NCI-H146 treated with DMSO at 0.1 percent for 48 hours (cell line): Measurements from ENCODE around the gene CHD3.

ENCODE experiments used
- DNase-seq: peaks from one replicate; lab custom pipeline; 2025; ENCODE audit not compliant: unreplicated experiment; lab: John Stamatoyannopoulos, UW

Gene CHD3

GRCh38 chr17:7864995-7865650, 23.5 kb upstream of the CHD3 start:
- DNase-seq: no peak

DNA sequence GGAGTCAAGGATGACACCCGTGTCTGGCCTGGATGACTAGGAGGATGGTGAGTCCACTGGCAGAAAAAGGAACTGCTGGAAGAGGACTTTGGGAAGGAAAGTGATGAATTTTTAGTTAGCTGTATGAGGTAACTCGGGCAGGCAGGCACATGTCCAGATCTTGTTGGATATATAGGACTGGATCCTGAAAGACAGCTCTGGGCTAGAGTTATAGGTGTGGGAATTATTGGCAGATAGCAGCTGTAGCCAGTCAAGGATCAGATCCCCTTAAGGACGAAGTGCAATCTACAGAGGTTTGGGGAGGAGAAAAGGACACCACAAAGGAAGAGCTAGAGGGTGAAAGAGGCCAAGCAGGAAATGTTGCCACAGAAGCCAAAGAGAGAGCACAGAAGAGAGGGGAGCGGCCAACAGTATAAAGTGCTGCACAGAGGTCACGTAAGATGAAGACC, 20.7 kb upstream of the CHD3 start:
- no peak for DNase-seq

- DNase-seq: no peak
These were observed 15.5 kb upstream of the CHD3 start for GRCh38 chr17:7873051-7873450.

- no peak for DNase-seq
These were observed 12.7 kb upstream of the CHD3 start for GRCh38 chr17:7875804-7876370.

GRCh38 chr17:7878234-7878633, 10.4 kb upstream of the CHD3 start:
- no peak for DNase-seq

DNA sequence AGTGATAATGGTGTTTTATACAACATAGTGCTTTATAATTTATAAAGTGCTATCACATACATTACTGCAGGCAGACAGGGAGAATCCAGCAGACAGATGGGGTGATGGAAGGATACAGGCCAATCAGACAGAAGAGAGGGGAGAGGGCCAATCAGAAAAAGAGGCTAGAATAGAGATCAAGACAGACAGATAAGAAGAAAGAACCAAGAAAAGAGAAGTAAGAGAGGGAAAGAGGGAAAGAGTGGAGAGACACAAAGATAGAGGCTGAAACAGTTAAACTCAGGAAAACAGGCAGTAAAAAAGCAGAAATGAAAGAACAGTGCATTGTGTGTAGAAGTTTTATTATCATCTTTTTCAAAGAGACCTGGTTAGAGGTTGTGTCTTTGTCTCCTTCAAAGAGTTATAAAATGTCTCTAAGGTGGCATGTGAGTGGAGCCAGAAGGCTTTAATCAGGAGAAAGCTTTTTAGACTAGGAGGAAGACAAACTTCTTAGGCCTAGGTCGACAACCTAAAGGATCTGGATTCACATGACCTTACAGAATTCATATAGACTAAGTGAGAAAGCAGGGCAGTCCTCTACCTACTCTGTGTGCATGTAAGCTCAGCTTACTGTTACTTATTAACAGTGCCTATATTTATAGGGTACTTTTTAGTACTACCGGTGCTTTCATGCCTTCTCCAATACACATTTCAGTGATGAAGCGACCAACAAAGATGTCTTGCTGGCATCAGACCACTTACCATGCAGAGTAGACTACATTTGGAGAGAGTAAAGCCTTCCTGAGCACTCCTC, 8.3 kb upstream of the CHD3 start:
- DNase-seq: no peak

GRCh38 chr17:7881276-7882054, 7.1 kb upstream of the CHD3 start:
- DNase-seq: no peak

DNA sequence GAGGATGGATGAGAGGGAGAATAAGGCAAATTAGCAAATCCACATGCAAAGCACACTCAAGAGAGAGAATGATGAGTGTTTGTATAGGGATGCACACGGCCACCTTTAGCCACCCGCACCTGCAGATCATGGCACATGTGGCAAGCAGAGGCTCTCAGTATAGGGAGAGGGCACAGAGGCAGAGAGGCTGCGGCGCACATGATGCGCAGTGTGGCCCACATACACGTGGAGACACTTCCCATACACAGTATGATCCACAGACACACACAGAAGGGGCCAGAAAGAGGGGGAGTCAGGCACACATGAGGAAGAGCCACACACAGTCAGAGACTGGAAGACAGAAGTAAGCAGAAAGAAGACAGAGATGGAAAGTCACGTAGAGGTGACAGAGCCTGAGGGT, 6.5 kb upstream of the CHD3 start:
- no peak for DNase-seq

GRCh38 chr17:7882629-7883028, 6.0 kb upstream of the CHD3 start:
- DNase-seq: no peak

DNA sequence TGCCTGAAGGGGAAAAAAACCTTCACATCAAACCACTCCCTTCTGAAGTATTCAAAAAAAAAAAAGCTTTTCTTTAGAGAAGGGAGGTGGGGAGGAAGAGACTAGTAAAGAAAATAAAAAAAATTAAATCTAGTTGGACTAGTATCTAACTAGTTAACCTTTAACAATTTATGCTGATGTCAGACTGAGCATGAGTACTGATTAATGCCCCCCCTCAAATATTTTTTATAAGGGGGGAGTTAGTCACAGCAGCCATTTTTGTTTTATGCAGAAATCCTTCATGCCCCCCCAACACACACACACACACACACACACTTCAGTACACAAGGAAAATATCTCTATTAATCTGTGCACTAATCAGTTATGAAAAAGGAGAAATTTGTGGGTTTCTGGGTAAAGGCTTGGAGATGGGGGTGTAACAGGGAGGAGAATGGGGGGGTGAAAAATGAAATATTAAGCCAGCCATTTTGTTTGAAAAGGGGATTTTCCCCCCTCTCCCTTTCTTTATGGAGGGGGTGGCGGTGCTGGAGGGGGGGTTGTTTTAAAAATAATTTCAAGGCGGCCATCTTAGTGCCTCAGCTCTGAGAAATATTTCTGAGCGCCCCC, 4.7 kb upstream of the CHD3 start:
- DNase-seq: no peak

GRCh38 chr17:7884581-7885366, 3.8 kb upstream of the CHD3 start:
- no peak for DNase-seq

GRCh38 chr17:7885367-7886226, 3.0 kb upstream of the CHD3 start:
- peak; percentile 55 for DNase-seq

- DNase-seq: peak; percentile 16
These were observed 2.2 kb upstream of the CHD3 start for GRCh38 chr17:7886227-7887037.

DNA sequence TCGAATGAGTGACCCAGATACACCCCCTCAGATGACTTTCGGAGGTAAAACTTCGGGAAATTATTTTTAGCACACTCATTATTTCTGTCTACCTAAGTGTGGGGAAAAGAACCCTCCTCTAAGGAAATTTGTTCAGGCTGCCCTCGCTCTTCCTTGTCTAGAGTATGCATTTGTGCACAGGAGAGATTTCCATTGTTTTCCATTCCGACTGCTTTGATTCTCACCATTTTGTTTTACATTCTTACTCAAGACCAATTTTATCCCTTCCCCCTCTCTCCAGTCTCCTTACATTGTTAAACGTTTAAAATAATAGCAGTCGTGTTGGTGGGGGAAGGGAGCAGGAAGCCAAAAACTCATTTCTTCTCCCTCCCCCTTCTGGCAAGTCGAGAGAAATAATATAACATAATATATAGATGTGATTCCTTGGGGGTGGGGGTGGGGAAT, 1.5 kb upstream of the CHD3 start:
- no peak for DNase-seq

DNA sequence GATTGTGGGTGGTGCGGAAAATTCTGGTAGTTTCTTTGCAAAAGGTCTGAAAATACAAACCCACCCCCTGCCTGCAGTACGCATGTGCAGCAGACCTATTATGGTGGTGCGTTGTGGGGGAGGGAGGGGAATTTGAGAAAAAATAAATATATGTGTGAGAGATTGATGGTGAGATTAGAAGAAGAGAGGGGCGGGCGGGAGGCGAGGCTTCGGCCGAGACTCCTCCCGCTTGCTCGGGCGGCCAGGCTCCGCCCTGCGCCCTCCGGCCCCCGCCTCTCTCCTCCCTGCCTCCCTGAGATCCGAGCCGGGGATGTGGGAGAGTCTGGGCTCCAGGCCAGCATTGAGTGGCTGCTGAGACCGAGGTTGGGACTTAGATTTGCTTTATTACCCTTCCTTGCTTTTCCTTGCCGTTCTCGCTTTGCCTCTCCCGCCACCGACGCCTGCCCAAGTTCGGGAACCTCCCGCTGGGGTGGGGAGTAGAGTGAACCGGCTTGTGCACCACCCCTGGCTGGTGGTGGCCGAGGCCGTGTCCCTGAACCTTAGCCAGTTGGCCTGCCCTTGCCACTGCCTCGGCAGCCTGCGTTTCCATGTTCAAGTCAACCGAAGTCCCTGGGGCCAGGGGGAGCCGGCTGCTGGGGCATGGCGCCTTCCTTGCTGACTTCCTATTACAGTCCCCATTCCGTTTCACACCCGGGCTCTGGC, 956 bp upstream of the CHD3 start:
- peak; percentile 86 for DNase-seq

DNA sequence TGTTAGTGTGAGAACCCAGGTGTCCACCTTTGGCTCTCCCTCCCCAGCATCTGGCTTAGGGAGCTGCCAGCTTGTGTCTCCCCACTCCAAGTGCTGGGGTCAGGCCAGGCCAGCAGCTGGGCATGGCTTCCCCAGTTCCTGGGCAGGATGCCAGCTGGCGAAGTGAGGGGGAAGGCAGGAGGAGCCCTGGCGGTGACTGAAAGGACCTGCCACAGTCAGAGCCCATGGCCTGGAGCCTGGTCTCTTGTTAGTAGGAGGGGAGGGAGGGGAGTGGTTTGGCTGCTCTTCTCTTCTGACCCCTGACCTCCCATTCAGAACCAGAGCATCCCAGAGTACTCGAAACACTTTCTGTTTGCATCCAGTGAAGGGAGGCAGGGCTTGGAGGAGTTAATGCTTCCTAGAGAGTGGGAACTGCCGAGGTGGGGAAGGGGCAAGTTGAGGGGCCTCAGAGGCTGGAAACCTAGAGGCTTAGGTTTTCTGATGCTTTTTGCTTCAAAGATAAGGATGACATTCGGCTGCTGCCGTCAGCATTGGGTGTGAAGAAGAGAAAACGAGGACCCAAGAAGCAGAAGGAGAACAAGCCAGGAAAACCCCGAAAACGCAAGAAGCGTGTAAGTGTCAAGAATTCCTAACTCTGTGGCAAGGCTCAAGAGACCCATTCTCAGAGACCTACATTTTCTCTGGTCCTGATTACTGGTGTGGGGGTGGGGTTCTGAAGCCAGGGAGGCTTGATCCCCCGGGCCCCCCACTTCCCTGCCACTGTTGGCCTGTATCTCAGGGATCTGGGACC, 772 bp downstream of the CHD3 start:
- DNase-seq: peak; percentile 69
